Prostate gland (tissue), 2 donors: ENCODE measurements around the gene ZFYVE9.

Experiments
- POLR2AphosphoS5 ChIP-seq: sonication (generic); formaldehyde crosslinking; IDR thresholded peaks from one replicate; pipeline ENCODE4 v1.6.1; 2017; ENCODE audit warnings: antibody characterized with exemption
- TF ChIP-seq, protein P1 (sequence below), 4 experiments: fragments of 200-600 bp in 2 of 4; fragments of 450-650 bp in 2 of 4; sonication (generic) in 2 of 4; IDR thresholded peaks; 1 replicate in 3 of 4; 2 replicates in 1 of 4; pipeline ENCODE4 v1.5.1; 2016 to 2019; ENCODE audit warnings: antibody characterized with exemption in 4 of 4, mild to moderate bottlenecking in 2 of 4, moderate library complexity in 2 of 4

DNA sequence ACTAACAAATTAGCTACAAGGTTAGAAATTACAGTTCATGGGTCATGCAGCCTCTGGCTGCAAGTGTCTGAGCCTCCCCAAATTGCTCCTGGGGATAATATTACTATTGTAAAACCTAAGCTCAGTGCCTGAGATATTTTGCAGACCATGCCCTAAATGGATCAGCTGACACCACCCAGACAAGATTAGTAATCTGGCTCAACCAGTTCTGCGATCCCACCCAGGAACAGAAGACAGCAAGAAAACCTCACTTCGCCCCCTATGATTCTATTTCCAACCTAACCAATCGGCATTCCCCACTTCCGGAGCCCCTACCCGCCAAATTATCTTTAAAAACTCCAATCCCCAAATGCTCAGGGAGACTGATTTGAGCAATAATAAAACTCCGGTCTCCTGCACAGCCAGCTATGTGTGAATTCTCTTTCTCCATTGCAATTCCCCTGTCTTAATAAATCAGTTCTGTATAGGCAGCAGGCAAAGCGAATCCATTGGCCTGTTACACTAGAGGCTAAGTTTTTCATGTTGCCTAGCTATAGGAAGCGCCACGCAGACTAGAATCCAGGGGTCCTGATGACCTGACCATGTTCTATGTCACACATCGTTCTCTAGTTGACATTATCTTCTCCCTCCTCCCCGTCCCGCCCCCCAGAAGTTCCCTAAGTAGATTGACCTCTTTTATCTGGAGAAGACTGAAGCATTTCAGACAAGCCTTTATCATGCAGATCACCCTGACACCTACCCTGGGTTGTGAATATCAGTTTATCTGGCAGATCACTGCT is 22.4 kb upstream of the ZFYVE9 start:
- TF ChIP-seq, protein P1, sequence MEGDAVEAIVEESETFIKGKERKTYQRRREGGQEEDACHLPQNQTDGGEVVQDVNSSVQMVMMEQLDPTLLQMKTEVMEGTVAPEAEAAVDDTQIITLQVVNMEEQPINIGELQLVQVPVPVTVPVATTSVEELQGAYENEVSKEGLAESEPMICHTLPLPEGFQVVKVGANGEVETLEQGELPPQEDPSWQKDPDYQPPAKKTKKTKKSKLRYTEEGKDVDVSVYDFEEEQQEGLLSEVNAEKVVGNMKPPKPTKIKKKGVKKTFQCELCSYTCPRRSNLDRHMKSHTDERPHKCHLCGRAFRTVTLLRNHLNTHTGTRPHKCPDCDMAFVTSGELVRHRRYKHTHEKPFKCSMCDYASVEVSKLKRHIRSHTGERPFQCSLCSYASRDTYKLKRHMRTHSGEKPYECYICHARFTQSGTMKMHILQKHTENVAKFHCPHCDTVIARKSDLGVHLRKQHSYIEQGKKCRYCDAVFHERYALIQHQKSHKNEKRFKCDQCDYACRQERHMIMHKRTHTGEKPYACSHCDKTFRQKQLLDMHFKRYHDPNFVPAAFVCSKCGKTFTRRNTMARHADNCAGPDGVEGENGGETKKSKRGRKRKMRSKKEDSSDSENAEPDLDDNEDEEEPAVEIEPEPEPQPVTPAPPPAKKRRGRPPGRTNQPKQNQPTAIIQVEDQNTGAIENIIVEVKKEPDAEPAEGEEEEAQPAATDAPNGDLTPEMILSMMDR (IDR thresholded peaks at IDR 0.05): no peak
- TF ChIP-seq POLR2AphosphoS5: no peak
